ENCODE results near the gene PKN1. TPM values are rescaled to one million over a fixed set of nuclear protein-coding genes. Genes with fewer than 3 reads are reported as not detected.

Gene PKN1
- total and polyA plus RNA-seq, 9 of the 15 experiments (the other 6 are each of a cell fraction or from before 2014, with no cell fraction given) = 0.30 to 228 (median 77.5) TPM

DNA sequence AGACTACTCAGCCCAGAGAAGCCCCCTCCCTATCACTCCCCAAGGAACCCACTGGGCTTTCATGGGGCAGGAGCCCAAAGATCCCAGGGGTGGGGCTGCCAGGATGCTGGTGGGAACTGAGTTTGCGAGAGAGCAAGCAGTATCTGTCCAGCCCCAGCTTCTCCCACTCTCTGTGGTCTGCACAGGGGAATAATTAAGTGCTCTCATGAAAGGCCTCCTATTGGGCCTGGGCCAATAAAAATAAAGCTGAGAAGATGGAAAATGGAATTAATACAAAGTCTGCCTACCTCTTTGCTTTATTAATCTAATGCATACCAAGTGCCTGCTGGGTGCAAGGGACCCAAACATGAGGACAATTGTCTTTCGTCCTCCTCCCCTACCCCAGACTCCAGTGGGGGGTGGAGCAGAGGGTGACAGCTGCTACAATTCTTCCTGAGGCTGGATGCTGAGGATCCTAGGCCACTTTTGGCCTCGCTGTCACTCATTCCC, 19.4 kb upstream of the PKN1 start:
- CTCF ChIA-PET (ENCODE audit: low intra/inter-chr PET ratio) = no interaction called here
- BruUV-seq (replicated peaks) = no TSS peak
- no peak overlapping the region for H2AFZ ChIP-seq (ENCODE audit: low read depth, low read length)
- in situ Hi-C loops (cut with MboI) (no loop called here), intact Hi-C loops (cut with micrococcal nuclease) (no loop called here)
- WGBS (ENCODE audit: insufficient coverage, low coverage, missing lambda C conversion rate) = 94% methylated on average over 2 of the region's 3 CpGs
- POLR2A ChIA-PET = interaction anchor here (0.7 to 1.6 kb wide), 2 partner anchors 59 to 277 kb away, joined by 3 read pairs; no protein-coding TSS in a partner anchor
- peaks cover 75% of the 10 kb centered on the region for H4K20me1 ChIP-seq (replicated peaks; ENCODE audit: control insufficient read depth, insufficient read depth, low read length)
- no peak overlapping the region for H3K27ac ChIP-seq (ENCODE audit: extremely low read depth, low read depth, low read length)
- H3K4me2 ChIP-seq (ENCODE audit: insufficient read depth, low read length) = no peak overlapping the region
- peaks cover 19% of the 10 kb centered on the region for H3K9me1 ChIP-seq (ENCODE audit: control insufficient read depth, insufficient read depth, low read length)
- H3K36me3 ChIP-seq (ENCODE audit: control insufficient read depth, insufficient read depth, low read length) = peaks cover 86% of the 10 kb centered on the region
- FAIRE-seq (no peak), DNase-seq (ENCODE audit: extremely low read depth in 1 of 4, low spot score in 3 of 4) (peak in 2 of 4 experiments; percentile 10 to 11), ATAC-seq (no peak)
- no peaks in the 10 kb centered on the region for H3K27me3 ChIP-seq (ENCODE audit: control insufficient read depth in 2 of 2, insufficient read depth in 2 of 2, low read length in 2 of 2)
- TF ChIP-seq POLR2G (IDR thresholded peaks at IDR 0.05; ENCODE audit: low read depth, low read length) = 0 out of 2 replicates have a peak, but pooled peaks have one; percentile 1
- TF ChIP-seq POLR2AphosphoS5 (IDR thresholded peaks at IDR 0.05; ENCODE audit: control insufficient read depth, insufficient read depth, low read depth, low read length) = peak; percentile 12; the same call in 1 of the 2 replicates
- no peak for TF ChIP-seq NR2C1 (IDR thresholded peaks at IDR 0.05)
- no peak for TF ChIP-seq NR2C1 (tag; IDR thresholded peaks at IDR 0.05)
- TF ChIP-seq HNRNPL (IDR thresholded peaks at IDR 0.05; ENCODE audit: low read depth, low read length) = no peak
- TF ChIP-seq NFIC (IDR thresholded peaks at IDR 0.05) = 0 out of 2 replicates have a peak, but pooled peaks have one; percentile 7
- TF ChIP-seq, protein P1, sequence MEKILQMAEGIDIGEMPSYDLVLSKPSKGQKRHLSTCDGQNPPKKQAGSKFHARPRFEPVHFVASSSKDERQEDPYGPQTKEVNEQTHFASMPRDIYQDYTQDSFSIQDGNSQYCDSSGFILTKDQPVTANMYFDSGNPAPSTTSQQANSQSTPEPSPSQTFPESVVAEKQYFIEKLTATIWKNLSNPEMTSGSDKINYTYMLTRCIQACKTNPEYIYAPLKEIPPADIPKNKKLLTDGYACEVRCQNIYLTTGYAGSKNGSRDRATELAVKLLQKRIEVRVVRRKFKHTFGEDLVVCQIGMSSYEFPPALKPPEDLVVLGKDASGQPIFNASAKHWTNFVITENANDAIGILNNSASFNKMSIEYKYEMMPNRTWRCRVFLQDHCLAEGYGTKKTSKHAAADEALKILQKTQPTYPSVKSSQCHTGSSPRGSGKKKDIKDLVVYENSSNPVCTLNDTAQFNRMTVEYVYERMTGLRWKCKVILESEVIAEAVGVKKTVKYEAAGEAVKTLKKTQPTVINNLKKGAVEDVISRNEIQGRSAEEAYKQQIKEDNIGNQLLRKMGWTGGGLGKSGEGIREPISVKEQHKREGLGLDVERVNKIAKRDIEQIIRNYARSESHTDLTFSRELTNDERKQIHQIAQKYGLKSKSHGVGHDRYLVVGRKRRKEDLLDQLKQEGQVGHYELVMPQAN (IDR thresholded peaks at IDR 0.05; ENCODE audit: borderline replicate concordance) = no peak
- peak; percentile 40; the same call in 1 of the 2 replicates for TF ChIP-seq SUPT5H (IDR thresholded peaks at IDR 0.05)
- TF ChIP-seq POLR2A (conservative IDR thresholded peaks at IDR 0.05) = 0 out of 2 replicates have a peak, but pooled peaks have one; percentile 34
- H3K79me2 ChIP-seq (ENCODE audit: control insufficient read depth, insufficient read depth, low read length) = peaks cover 77% of the 10 kb centered on the region
- no peaks in the 10 kb centered on the region for H3K9me3 ChIP-seq (replicated peaks; ENCODE audit: control insufficient read depth, insufficient read depth, low read depth, low read length)
- H3K9ac ChIP-seq (ENCODE audit: insufficient read depth in 1 of 2, low read depth in 2 of 2, low read length in 2 of 2) = peak overlapping the region in 1 of 2 experiments; percentile 75; a peak in 2 of 4 replicates
- H3K4me3 ChIP-seq = no peak overlapping the region
- peaks cover 14 to 50% of the 10 kb centered on the region in 2 experiments for H3K4me1 ChIP-seq (replicated peaks in 1 of 2; ENCODE audit: control insufficient read depth in 2 of 2, insufficient read depth in 2 of 2, low read length in 2 of 2)
